K562 (cell line): ENCODE data around the gene ARHGEF7. TPM values are rescaled to one million over a fixed set of nuclear protein-coding genes. Genes with fewer than 3 reads are reported as not detected.

Source experiments
- ATAC-seq: fragments of 200-7000 bp; cut with Tn5 transposase; 3 replicates; pipeline ENCODE4 v1.9.1; 2020; ENCODE audit warnings: moderate library complexity
- BruUV-seq: library from RNA; stranded (reverse); fragments of 400-500 nt; replicated peaks from 2 replicates; lab custom pipeline; 2021; lab: Mats Ljungman, UMichigan
- CTCF ChIA-PET: fragments of 300-600 bp; formaldehyde crosslinking; extraction: SDS; loops from one replicate; lab custom pipeline; 2021; ENCODE audit warnings: low intra/inter-chr PET ratio; lab: Yijun Ruan, JAX
- POLR2A ChIA-PET: fragments of 300-600, 350-650 bp; sonication (Branson Sonifier 250); formaldehyde crosslinking; extraction: SDS; loops from one replicate; lab custom pipeline; 2021; ENCODE audit warnings: antibody characterized with exemption, inconsistent platforms; lab: Yijun Ruan, JAX
- DNase-seq, 4 experiments: peaks; one replicate each; pipeline versions ENCODE4 v3.0.0 to v3.0.0-alpha.2; 2011 to 2018; ENCODE audit warnings: low spot score in 3 of 4, mixed read lengths in 3 of 4; ENCODE audit errors: extremely low read depth in 1 of 4
- FAIRE-seq: peaks from 2 replicates; lab custom pipeline; 2011; peaks lifted over from hg19 to GRCh38; lab: Jason Lieb, UNC
- H2AFZ ChIP-seq: 2 replicates; pipeline ENCODE4 v1.6.0; 2011; ENCODE audit warnings: low read depth, low read length, control low read depth, inconsistent platforms
- H3K27ac ChIP-seq: fragments of 200-600 bp; 3 replicates; pipeline ENCODE4 v1.8.0; 2011; ENCODE audit warnings: low read depth, mild to moderate bottlenecking, control low read depth, inconsistent platforms, low read length, moderate library complexity, mixed read lengths; ENCODE audit errors: extremely low read depth
- H3K27me3 ChIP-seq, 2 experiments: fragments of 300-600 bp in 1 of 2; 2 replicates in 1 of 2; 3 replicates in 1 of 2; pipeline versions ENCODE4 v1.6.0 to v1.8.0; 2011; ENCODE audit warnings: inconsistent platforms in 2 of 2, low read length in 2 of 2, mild to moderate bottlenecking in 1 of 2, mixed read lengths in 1 of 2, moderate library complexity in 1 of 2; ENCODE audit not compliant: control insufficient read depth in 2 of 2, insufficient read depth in 2 of 2
- H3K36me3 ChIP-seq: fragments of 300-600 bp; 3 replicates; pipeline ENCODE4 v1.8.0; 2011; ENCODE audit warnings: mild to moderate bottlenecking, low read length, inconsistent platforms; ENCODE audit not compliant: control insufficient read depth, insufficient read depth
- H3K4me1 ChIP-seq, 2 experiments: fragments of 200-600 bp in 1 of 2; replicated peaks in 1 of 2; 2 replicates in 1 of 2; 3 replicates in 1 of 2; pipeline versions ENCODE4 v1.5.1 to v1.8.0; 2011; ENCODE audit warnings: inconsistent platforms in 2 of 2, low read length in 2 of 2, mild to moderate bottlenecking in 1 of 2, mixed read lengths in 1 of 2, moderate library complexity in 1 of 2; ENCODE audit not compliant: control insufficient read depth in 2 of 2, insufficient read depth in 2 of 2
- H3K4me2 ChIP-seq: 2 replicates; pipeline ENCODE4 v1.6.1; 2011; ENCODE audit warnings: low read length, control low read depth, inconsistent platforms, mixed read lengths; ENCODE audit not compliant: insufficient read depth
- H3K4me3 ChIP-seq: fragments of 200-600 bp; sonication (generic), shearing (Covaris generic); 2 replicates; pipeline ENCODE4 v1.5.1; 2016; ENCODE audit warnings: control low read depth, inconsistent platforms
- H3K79me2 ChIP-seq: fragments of 200-600 bp; 3 replicates; pipeline ENCODE4 v1.8.0; 2011; ENCODE audit warnings: low read length, inconsistent platforms; ENCODE audit not compliant: control insufficient read depth, insufficient read depth
- H3K9ac ChIP-seq, 2 experiments: 2 replicates each; pipeline versions ENCODE4 v1.6.0 to v1.6.1; 2011; ENCODE audit warnings: low read depth in 2 of 2, low read length in 2 of 2, control low read depth in 1 of 2, inconsistent platforms in 1 of 2, mild to moderate bottlenecking in 1 of 2, mixed read lengths in 1 of 2; ENCODE audit not compliant: insufficient read depth in 1 of 2
- H3K9me1 ChIP-seq: one replicate; pipeline ENCODE4 v1.6.0; 2011; ENCODE audit warnings: inconsistent platforms, mild to moderate bottlenecking, low read length, moderate library complexity; ENCODE audit not compliant: control insufficient read depth, insufficient read depth
- H3K9me3 ChIP-seq: replicated peaks from 2 replicates; pipeline ENCODE4 v1.5.1; 2011; ENCODE audit warnings: low read depth, low read length, inconsistent platforms; ENCODE audit not compliant: control insufficient read depth, insufficient read depth
- H4K20me1 ChIP-seq: replicated peaks from 2 replicates; pipeline ENCODE4 v1.6.1; 2011; ENCODE audit warnings: low read length, inconsistent platforms, mixed read lengths; ENCODE audit not compliant: control insufficient read depth, insufficient read depth
- BCL6 ChIP-seq: fragments of 250-450 bp; sonication (Bioruptor Pico); IDR thresholded peaks from 2 replicates; pipeline ENCODE4 v1.4.0; 2020
- CEBPB ChIP-seq: fragments of 450-650 bp; IDR thresholded peaks from 2 replicates; pipeline ENCODE4 v1.6.1; 2016; ENCODE audit warnings: missing genetic modification characterization, missing compliant biosample characterization
- COPS2 ChIP-seq: fragments of 450-650 bp; conservative IDR thresholded peaks from 2 replicates; pipeline ENCODE4 v1.6.1; 2016; ENCODE audit warnings: mild to moderate bottlenecking, moderate library complexity
- CREM ChIP-seq: IDR thresholded peaks from 2 replicates; pipeline ENCODE4 v1.6.1; 2014; ENCODE audit warnings: antibody characterized with exemption, low read depth
- ELF4 ChIP-seq: fragments of 450-650 bp; formaldehyde crosslinking; IDR thresholded peaks from 2 replicates; pipeline ENCODE4 v1.4.0; 2022; ENCODE audit warnings: missing genetic modification characterization
- FOXA1 ChIP-seq: fragments of 450-650 bp; IDR thresholded peaks from 2 replicates; pipeline ENCODE4 v1.6.1; 2016; ENCODE audit warnings: mild to moderate bottlenecking, borderline replicate concordance
- GATAD2B ChIP-seq: fragments of 450-650 bp; IDR thresholded peaks from 2 replicates; pipeline ENCODE4 v1.6.1; 2017; ENCODE audit warnings: mild to moderate bottlenecking, borderline replicate concordance
- HMG20A ChIP-seq: fragments of 450-650 bp; formaldehyde crosslinking; conservative IDR thresholded peaks from 2 replicates; pipeline ENCODE4 v1.4.0; 2020; ENCODE audit warnings: mild to moderate bottlenecking, mixed read lengths
- HOXB6 ChIP-seq: fragments of 250-450 bp; sonication (Bioruptor Pico); IDR thresholded peaks from 2 replicates; pipeline ENCODE4 v1.5.1; 2022; ENCODE audit warnings: mild to moderate bottlenecking, borderline replicate concordance
- RBM17 ChIP-seq: fragments of 200-400 bp; formaldehyde crosslinking; IDR thresholded peaks from 2 replicates; pipeline ENCODE4 v1.6.1; 2017; ENCODE audit warnings: low read depth, mild to moderate bottlenecking, low read length, borderline replicate concordance
- SIRT6 ChIP-seq: IDR thresholded peaks from one replicate; pipeline ENCODE4 v1.6.1; 2012; ENCODE audit warnings: low read depth, mild to moderate bottlenecking, control low read depth, inconsistent platforms, low read length, moderate library complexity
- SNIP1 ChIP-seq: fragments of 450-650 bp; IDR thresholded peaks from 2 replicates; pipeline ENCODE4 v1.7.1; 2017; ENCODE audit warnings: low read depth, mild to moderate bottlenecking
- ZNF263 ChIP-seq: sonication (generic); formaldehyde crosslinking; IDR thresholded peaks from 2 replicates; pipeline ENCODE4 v1.8.0; 2022; ENCODE audit warnings: mild to moderate bottlenecking, missing genetic modification reagents, borderline replicate concordance
- WGBS: fragments of 100-300 bp; shearing (Covaris generic); methylation state at CpG from one replicate; pipeline ENCODE4 v1.1.6; 2016; ENCODE audit warnings: low coverage, mixed read lengths; ENCODE audit not compliant: insufficient coverage; ENCODE audit errors: missing lambda C conversion rate; 5-methylcytosine and 5-hydroxymethylcytosine counted together
- in situ Hi-C: fragments of 300-500 bp; cut with MboI; formaldehyde crosslinking; loops from 4 replicates; pipeline ENCODE4 v1.15.0; 2018; ENCODE audit warnings: inconsistent platforms, mixed read lengths
- intact Hi-C: fragments of 100-400 bp; cut with micrococcal nuclease; formaldehyde crosslinking; loops from 2 replicates; pipeline ENCODE4 v1.14.2; 2022
- polyA plus RNA-seq, 8 experiments: library from polyadenylated mRNA; depleted of rRNA in 4 of 8; stranded (reverse) in 5 of 8; unstranded in 3 of 8; fragments of >200 nt; fragmentation: Nextera tagmentation in 2 of 8; fragmentation: Illumina TruSeq in 1 of 8; extraction: Ambion mirVana in 2 of 8; extraction: Trizol in 1 of 8; gene quantifications; 2 replicates each; pipeline versions ENCODE4 v1.2.1 to v1.2.3, GENCODE V29; 2011 to 2014; ENCODE audit warnings: inconsistent platforms in 1 of 8, missing spikeins in 1 of 8
- total RNA-seq, 7 experiments: library from RNA; depleted of rRNA in 6 of 7; stranded (reverse); fragments of >200 nt in 6 of 7; fragmentation: Illumina TruSeq in 2 of 7; extraction: Trizol in 2 of 7; gene quantifications; 2 replicates each; pipeline versions ENCODE4 v1.2.1 to v1.2.3, GENCODE V29; 2011 to 2021; ENCODE audit warnings: low replicate concordance in 1 of 7
- TF ChIP-seq, protein P1 (sequence below): sonication (generic); formaldehyde crosslinking; IDR thresholded peaks from 2 replicates; pipeline ENCODE4 v1.8.1; 2023; ENCODE audit warnings: mild to moderate bottlenecking, missing genetic modification reagents, moderate library complexity
- TF ChIP-seq, protein P2 (sequence below): fragments of 250-450 bp; sonication (Bioruptor Pico); IDR thresholded peaks from 2 replicates; pipeline ENCODE4 v1.4.0; 2020; ENCODE audit warnings: borderline replicate concordance
- TF ChIP-seq, protein P3 (sequence below), 2 experiments: IDR thresholded peaks; 2 replicates each; pipeline ENCODE4 v1.6.1; 2011; ENCODE audit warnings: borderline replicate concordance in 1 of 2, control low read depth in 1 of 2, low read depth in 1 of 2, low read length in 1 of 2, mild to moderate bottlenecking in 1 of 2, mixed read lengths in 1 of 2, moderate library complexity in 1 of 2; ENCODE audit not compliant: insufficient read depth in 1 of 2, insufficient read length in 1 of 2, poor library complexity in 1 of 2, severe bottlenecking in 1 of 2; ENCODE audit errors: extremely low read depth in 1 of 2
- TF ChIP-seq, protein P4 (sequence below): conservative IDR thresholded peaks from 2 replicates; pipeline ENCODE4 v1.6.1; 2011; ENCODE audit warnings: low read depth, mild to moderate bottlenecking, low read length; ENCODE audit not compliant: control insufficient read depth

ARHGEF7 gene
- total and polyA plus RNA-seq, 9 of the 15 experiments (the other 6 are each of a cell fraction or from before 2014, with no cell fraction given), result 2.1 to 26.8 (median 17.5) TPM

DNA sequence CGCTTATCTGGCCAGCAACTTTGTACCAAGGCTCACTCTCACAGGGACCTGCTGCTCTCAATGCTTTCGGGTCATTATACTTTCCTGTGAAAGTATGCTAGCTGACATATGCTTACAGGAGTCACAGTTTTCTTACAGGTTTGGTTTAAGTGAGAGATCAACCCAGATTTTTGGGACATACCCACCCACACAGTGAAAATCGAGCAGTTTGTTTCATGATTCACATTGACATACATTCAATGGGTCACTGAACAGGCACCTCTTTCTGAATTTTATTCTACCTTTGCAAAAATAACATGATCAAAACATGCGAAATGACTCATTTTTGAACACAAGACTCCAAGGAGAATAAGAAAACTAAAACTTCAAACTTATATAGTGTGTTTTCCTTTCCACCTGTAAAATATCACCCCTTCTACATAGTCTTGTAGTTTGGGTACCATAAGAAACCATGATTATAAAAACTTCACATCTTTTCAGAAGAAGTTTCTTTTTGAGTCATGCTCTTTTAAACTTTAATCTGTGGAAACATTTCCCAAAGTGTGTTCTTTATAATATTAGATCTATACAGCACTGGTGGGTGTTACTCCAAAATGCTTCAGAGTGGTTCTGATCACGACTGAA lies 161.0 kb downstream of the ARHGEF7 start (continued):
- TF ChIP-seq CEBPB (tag) (no peak), COPS2 (no peak)
- TF ChIP-seq, protein P1, sequence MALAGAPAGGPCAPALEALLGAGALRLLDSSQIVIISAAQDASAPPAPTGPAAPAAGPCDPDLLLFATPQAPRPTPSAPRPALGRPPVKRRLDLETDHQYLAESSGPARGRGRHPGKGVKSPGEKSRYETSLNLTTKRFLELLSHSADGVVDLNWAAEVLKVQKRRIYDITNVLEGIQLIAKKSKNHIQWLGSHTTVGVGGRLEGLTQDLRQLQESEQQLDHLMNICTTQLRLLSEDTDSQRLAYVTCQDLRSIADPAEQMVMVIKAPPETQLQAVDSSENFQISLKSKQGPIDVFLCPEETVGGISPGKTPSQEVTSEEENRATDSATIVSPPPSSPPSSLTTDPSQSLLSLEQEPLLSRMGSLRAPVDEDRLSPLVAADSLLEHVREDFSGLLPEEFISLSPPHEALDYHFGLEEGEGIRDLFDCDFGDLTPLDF (CRISPR knock-in tag), result no peak

DNA sequence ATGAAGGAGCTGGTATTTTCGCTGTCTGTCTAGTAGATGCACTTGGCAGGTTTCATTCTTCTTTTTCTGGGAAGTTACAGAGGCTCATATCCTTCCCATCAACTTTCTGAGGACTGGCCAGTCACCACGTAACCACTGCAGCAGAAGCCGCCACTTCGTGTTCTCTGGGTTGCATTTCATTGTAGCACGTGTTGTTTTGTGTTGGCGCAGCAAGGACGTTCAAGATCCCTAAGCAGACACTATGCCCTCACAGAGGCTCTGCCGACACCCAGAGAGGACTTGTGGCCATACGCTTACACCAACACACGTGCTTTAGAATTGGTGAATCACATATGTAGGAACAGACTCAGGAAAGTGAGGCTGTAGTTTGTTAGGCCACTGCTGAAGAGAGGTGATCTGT lies 163.1 kb downstream of the ARHGEF7 start:
- POLR2A ChIA-PET, result no interaction called here
- H3K27ac ChIP-seq, result no peak overlapping the region
- no peaks in the 10 kb centered on the region for H4K20me1 ChIP-seq
- FAIRE-seq (no peak), DNase-seq (no peak), ATAC-seq (no peak)
- H3K4me1 ChIP-seq, result no peaks in the 10 kb centered on the region
- WGBS, result 98% methylated on average over 10 of the region's 10 CpGs
- no peaks in the 10 kb centered on the region for H3K9me1 ChIP-seq
- in situ Hi-C loops (no loop called here), intact Hi-C loops (no loop called here)
- H3K79me2 ChIP-seq, result no peaks in the 10 kb centered on the region
- no peak overlapping the region for H3K9ac ChIP-seq
- no TSS peak for BruUV-seq
- no peaks in the 10 kb centered on the region for H3K9me3 ChIP-seq
- H3K36me3 ChIP-seq, result peaks cover 60% of the 10 kb centered on the region; the same call in 2 of the 3 replicates
- CTCF ChIA-PET, result no interaction called here
- no peak overlapping the region for H2AFZ ChIP-seq
- H3K27me3 ChIP-seq, result no peaks in the 10 kb centered on the region
- H3K4me2 ChIP-seq, result no peak overlapping the region
- no peak overlapping the region for H3K4me3 ChIP-seq
- TF ChIP-seq HOXB6 (CRISPR knock-in tag) (no peak), BCL6 (CRISPR knock-in tag) (no peak), RBM17 (no peak), SIRT6 (no peak), SNIP1 (no peak), FOXA1 (no peak), HMG20A (CRISPR knock-in tag) (no peak), CREM (no peak), GATAD2B (no peak), ELF4 (CRISPR knock-in tag) (no peak), ZNF263 (CRISPR knock-in tag) (no peak)
- TF ChIP-seq, protein P2, sequence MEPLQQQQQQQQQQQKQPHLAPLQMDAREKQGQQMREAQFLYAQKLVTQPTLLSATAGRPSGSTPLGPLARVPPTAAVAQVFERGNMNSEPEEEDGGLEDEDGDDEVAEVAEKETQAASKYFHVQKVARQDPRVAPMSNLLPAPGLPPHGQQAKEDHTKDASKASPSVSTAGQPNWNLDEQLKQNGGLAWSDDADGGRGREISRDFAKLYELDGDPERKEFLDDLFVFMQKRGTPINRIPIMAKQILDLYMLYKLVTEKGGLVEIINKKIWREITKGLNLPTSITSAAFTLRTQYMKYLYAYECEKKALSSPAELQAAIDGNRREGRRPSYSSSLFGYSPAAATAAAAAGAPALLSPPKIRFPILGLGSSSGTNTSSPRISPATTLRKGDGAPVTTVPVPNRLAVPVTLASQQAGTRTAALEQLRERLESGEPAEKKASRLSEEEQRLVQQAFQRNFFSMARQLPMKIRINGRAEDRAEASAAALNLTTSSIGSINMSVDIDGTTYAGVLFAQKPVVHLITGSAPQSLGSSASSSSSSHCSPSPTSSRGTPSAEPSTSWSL, result no peak
- TF ChIP-seq, protein P3, sequence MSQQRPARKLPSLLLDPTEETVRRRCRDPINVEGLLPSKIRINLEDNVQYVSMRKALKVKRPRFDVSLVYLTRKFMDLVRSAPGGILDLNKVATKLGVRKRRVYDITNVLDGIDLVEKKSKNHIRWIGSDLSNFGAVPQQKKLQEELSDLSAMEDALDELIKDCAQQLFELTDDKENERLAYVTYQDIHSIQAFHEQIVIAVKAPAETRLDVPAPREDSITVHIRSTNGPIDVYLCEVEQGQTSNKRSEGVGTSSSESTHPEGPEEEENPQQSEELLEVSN (IDR thresholded peaks at IDR 0.05; ENCODE audit: borderline replicate concordance in 1 of 2, extremely low read depth in 1 of 2, insufficient read depth in 1 of 2, insufficient read length in 1 of 2, low read depth in 1 of 2, low read length in 1 of 2, poor library complexity in 1 of 2, severe bottlenecking in 1 of 2), result no peak
- TF ChIP-seq, protein P4, sequence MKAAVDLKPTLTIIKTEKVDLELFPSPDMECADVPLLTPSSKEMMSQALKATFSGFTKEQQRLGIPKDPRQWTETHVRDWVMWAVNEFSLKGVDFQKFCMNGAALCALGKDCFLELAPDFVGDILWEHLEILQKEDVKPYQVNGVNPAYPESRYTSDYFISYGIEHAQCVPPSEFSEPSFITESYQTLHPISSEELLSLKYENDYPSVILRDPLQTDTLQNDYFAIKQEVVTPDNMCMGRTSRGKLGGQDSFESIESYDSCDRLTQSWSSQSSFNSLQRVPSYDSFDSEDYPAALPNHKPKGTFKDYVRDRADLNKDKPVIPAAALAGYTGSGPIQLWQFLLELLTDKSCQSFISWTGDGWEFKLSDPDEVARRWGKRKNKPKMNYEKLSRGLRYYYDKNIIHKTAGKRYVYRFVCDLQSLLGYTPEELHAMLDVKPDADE, result no peak
